ENCODE data around the gene ARHGAP19. TPM values are rescaled to one million over a fixed set of nuclear protein-coding genes. Genes with fewer than 3 reads are reported as not detected.

ARHGAP19 gene
- total RNA-seq, 4 donors from 2014 or later, result 7.0 to 11.0 (median 8.5) TPM

DNA sequence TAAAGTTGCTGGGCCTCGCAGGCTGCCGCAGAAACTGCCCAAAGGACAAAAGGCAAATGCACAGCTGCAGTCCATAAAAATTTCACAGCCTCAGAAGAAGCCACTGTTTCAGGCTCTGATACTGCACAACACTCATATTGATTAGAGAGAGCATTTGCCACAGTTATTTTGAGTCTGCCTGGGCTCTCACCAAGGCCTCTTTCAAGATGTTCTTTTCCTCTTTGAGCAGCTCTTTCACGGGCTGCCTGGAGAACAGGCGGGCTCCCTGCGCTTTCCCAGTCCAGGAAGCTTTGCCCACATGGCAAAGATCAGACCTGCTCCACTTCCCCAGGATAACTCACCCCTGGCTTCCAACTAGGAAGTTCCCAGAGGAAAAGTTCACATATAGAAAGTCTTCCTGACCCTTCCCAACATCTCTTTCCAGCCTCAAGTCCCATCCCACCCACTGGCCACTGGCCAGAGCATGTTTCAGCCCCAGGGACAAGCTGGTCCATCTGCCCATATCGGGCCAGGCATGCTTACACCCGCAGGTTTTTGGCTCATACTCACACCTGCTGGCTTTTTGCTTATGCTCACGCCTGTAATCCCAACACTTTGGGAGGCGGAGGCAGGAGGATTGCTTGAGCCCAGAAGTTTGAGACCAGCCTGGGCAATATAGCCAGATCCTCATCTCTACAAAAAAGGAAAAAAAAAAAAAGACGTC lies 110.0 kb downstream of the ARHGAP19 start:
- Histone ChIP-seq H3K9me3 (no peaks in the 10 kb centered on the region), H3K4me1 (peaks cover 7 to 11% of the 10 kb centered on the region in 2 donors), H3K27ac (no peak overlapping the region), H3K27me3 (no peaks in the 10 kb centered on the region), H3K36me3 (no peaks in the 10 kb centered on the region), H3K4me3 (replicated peaks in 1 of 3) (no peak overlapping the region)
- intact Hi-C loops (cut with DNase I), result no loop called here
- 82 to 87% methylated on average over 10 of the region's 10 CpGs for WGBS, 2 donors
- TF ChIP-seq, protein P1, sequence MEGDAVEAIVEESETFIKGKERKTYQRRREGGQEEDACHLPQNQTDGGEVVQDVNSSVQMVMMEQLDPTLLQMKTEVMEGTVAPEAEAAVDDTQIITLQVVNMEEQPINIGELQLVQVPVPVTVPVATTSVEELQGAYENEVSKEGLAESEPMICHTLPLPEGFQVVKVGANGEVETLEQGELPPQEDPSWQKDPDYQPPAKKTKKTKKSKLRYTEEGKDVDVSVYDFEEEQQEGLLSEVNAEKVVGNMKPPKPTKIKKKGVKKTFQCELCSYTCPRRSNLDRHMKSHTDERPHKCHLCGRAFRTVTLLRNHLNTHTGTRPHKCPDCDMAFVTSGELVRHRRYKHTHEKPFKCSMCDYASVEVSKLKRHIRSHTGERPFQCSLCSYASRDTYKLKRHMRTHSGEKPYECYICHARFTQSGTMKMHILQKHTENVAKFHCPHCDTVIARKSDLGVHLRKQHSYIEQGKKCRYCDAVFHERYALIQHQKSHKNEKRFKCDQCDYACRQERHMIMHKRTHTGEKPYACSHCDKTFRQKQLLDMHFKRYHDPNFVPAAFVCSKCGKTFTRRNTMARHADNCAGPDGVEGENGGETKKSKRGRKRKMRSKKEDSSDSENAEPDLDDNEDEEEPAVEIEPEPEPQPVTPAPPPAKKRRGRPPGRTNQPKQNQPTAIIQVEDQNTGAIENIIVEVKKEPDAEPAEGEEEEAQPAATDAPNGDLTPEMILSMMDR (IDR thresholded peaks at IDR 0.05), result no peak
- no peak for DNase-seq

DNA sequence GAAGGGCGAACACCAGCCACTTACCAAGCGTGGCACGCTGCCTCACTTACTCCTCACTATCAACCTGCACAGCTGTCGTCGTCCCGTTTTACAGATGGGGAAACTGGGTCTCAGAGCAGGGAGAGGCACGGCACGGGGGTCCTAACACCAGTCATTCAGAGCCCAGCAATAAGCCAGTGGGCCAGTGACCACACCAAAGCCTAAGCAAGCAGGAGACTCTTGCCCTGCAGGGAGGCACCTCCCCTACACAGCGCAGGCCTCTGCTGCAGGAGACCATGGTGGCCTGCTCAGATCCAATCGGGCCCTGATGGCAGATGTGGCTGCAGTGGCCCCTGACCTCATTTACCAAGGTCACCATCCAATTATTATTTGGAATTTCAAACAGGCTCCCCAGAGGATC lies 111.5 kb downstream of the ARHGAP19 start:
- Histone ChIP-seq H3K4me1 (peaks cover 7 to 11% of the 10 kb centered on the region in 2 donors), H3K27ac (no peak overlapping the region), H3K4me3 (replicated peaks in 1 of 3) (no peak overlapping the region), H3K9me3 (no peaks in the 10 kb centered on the region), H3K36me3 (no peaks in the 10 kb centered on the region), H3K27me3 (no peaks in the 10 kb centered on the region)
- no peak for DNase-seq
- intact Hi-C loops (cut with DNase I), result no loop called here
- WGBS, 2 donors, result 90 to 96% methylated on average over 10 of the region's 10 CpGs
- TF ChIP-seq, protein P1 (IDR thresholded peaks at IDR 0.05), result no peak
- TF ChIP-seq POLR2A (IDR thresholded peaks at IDR 0.05), result no peak

DNA sequence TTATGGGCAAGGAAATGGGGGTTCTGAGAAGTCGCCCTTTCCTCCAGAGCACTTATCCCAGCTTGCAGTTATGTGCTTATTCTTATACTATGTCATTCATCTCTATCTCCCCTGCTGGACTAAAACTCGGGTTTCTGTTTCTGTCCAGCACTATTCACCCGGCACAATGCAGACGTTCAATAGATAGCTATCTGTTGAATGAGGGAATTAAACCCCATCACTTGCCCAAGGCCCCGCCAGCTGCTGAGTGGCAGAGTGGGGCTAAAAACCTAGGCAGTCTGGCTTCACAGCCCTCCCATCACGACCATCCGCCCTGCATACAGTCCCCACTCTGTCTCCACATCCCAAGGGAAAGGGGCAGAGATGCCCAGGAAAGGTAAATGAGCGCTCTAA lies 112.1 kb downstream of the ARHGAP19 start:
- TF ChIP-seq, protein P1 (IDR thresholded peaks at IDR 0.05), result no peak
- TF ChIP-seq POLR2A (IDR thresholded peaks at IDR 0.05), result no peak
- 74 to 79% methylated on average over 8 of the region's 8 CpGs for WGBS, 2 donors
- no peaks in the 10 kb centered on the region for H3K27me3 ChIP-seq
- no peak overlapping the region for H3K4me3 ChIP-seq (replicated peaks in 1 of 3)
- no peak overlapping the region for H3K27ac ChIP-seq
- intact Hi-C loops (cut with DNase I), result no loop called here
- H3K9me3 ChIP-seq, result no peaks in the 10 kb centered on the region
- H3K36me3 ChIP-seq, result no peaks in the 10 kb centered on the region
- no peak for DNase-seq
- H3K4me1 ChIP-seq, result peaks cover 3 to 4% of the 10 kb centered on the region in 2 donors

DNA sequence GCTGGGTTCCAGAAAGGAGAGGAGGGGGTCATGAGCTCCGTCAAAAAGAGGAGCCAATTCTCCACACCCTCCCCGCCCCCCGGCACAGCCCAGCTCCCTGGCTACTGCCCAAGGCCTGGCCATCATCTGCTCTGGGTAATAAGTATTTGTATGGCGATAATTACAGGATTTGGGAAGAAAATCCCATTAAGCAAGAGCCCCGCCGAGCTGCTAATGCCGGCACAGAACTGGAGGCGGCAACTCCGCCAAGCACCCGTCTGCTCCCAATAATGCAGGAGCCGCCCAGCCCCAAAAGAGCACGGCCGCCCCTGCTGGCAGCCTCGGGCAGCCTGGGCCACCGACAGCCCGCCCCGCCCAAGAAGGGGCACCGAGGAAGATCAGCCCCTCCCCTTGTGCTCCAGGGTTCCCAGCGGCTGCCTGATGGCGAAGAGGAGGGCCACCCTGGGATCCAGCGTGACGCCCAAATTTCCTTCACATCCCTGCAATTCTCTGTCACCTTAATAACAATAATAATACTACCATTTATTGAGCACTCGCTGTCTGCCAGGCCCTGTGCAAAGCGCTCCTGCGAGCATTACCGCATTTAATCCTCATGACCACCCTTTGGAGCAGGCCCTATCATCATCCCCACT lies 112.6 kb downstream of the ARHGAP19 start:
- H3K27ac ChIP-seq, result no peak overlapping the region
- H3K9me3 ChIP-seq, result no peaks in the 10 kb centered on the region
- no peak overlapping the region for H3K4me3 ChIP-seq (replicated peaks in 1 of 3)
- no peaks in the 10 kb centered on the region for H3K36me3 ChIP-seq
- H3K4me1 ChIP-seq, result no peaks in the 10 kb centered on the region
- TF ChIP-seq, protein P1 (IDR thresholded peaks at IDR 0.05), result no peak
- no peak for TF ChIP-seq POLR2A (IDR thresholded peaks at IDR 0.05)
- 27 to 37% methylated on average over 23 to 25 of the region's 26 CpGs for WGBS, 2 donors
- no peaks in the 10 kb centered on the region for H3K27me3 ChIP-seq
- intact Hi-C loops (cut with DNase I), result no loop called here
- no peak for DNase-seq

DNA sequence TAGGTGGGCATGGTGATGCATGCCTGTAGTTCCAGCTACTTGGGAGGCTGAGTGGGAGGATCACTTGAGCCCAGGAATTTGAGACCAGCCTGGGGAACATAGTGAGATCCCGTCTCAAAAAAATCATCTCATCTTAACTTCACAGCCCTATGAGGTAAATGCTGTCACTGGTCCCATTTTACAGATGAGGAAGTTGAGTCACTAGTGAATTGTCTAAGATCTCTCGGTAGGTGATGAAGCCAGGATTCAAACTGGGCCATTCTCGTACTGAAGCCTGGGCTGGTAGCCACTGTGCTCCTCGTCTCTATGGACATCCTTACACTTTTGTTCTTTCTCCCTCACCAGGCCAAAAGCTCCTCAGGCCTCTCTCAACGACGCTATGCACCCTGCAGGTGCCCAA lies 113.1 kb downstream of the ARHGAP19 start:
- DNase-seq, result no peak
- WGBS, 2 donors, result 51% methylated on average over 6 of the region's 6 CpGs
- Histone ChIP-seq H3K4me1 (no peaks in the 10 kb centered on the region), H3K4me3 (replicated peaks in 1 of 3) (no peak overlapping the region), H3K27ac (no peak overlapping the region), H3K27me3 (no peaks in the 10 kb centered on the region), H3K9me3 (no peaks in the 10 kb centered on the region), H3K36me3 (no peaks in the 10 kb centered on the region)
- intact Hi-C loops (cut with DNase I), result no loop called here
- TF ChIP-seq, protein P1 (IDR thresholded peaks at IDR 0.05), result no peak
- TF ChIP-seq POLR2A (IDR thresholded peaks at IDR 0.05), result no peak

Data from thyroid gland (tissue), 4 donors.